ENCODE results near the gene PRR14L. TPM values are rescaled to one million over a fixed set of nuclear protein-coding genes. Genes with fewer than 3 reads are reported as not detected.
"Not testable (repeated sequence)": the region's sequence is repeated elsewhere in the genome, so short reads cannot be mapped to it uniquely, and the experiment has no call there.

The PRR14L gene
- total RNA-seq, 3 donors from 2014 or later, result 61.7 to 64.6 (median 63.5) TPM

DNA sequence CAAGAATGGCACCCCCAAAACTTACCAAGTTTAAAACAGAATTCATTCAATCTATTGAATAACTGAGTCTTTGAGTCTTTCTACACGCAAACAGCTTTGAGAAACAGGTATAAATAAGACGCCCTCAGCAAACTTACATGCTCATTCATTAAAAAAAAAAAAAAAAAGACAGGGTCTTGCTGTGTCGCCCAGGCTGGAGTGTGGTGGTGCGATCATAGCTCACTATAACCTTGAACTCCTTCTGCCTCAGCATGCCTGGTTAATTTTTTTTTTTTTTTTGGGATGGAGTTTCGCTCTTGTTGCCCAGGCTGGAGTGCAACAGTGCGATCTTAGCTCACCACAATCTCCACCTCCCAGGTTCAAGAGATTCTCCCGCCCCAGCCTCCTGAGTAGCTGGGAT is 6.1 kb downstream of the PRR14L start:
- intact Hi-C loops (cut with DNase I, micrococcal nuclease), result no loop called here
- no peak for ATAC-seq
- TF ChIP-seq CTCF (IDR thresholded peaks at IDR 0.05), result no peak
- DNase-seq, result no peak
- H3K36me3 ChIP-seq (ENCODE audit: low read depth), result no peaks in the 10 kb centered on the region
- no peaks in the 10 kb centered on the region for H3K9me3 ChIP-seq
- no peak overlapping the region for H3K4me3 ChIP-seq
- peaks cover 8% of the 10 kb centered on the region for H3K4me1 ChIP-seq (ENCODE audit: low read depth)

DNA sequence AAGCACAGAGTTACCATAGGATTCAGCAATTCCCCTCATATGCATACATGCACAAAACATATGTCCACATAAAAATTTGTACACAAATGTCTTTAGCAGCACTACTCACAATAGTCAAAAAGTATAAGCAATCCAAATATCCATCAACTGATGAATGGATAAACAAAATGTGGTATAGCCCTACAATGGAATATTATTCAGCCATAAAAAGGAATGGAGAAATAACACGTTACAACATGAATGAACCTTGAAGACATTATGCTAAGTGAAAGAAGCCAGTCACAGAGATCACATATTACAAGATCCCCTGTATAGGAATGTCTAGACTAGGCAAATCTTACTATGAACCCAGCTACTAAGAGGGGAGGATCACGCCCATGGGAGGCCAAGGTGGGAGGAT is 7.2 kb downstream of the PRR14L start:
- Histone ChIP-seq H3K36me3 (ENCODE audit: low read depth) (no peaks in the 10 kb centered on the region), H3K4me1 (ENCODE audit: low read depth) (no peaks in the 10 kb centered on the region), H3K4me3 (no peak overlapping the region), H3K9me3 (no peaks in the 10 kb centered on the region)
- ATAC-seq, result no peak
- intact Hi-C loops (cut with DNase I, micrococcal nuclease), result no loop called here
- no peak for DNase-seq
- no peak for TF ChIP-seq CTCF (IDR thresholded peaks at IDR 0.05)

GRCh38 chr22:31742115-31742514 is 7.8 kb downstream of the PRR14L start:
- intact Hi-C loops (cut with DNase I, micrococcal nuclease), result no loop called here
- ATAC-seq, result no peak
- H3K36me3 ChIP-seq (ENCODE audit: low read depth), result no peaks in the 10 kb centered on the region
- no peaks in the 10 kb centered on the region for H3K9me3 ChIP-seq
- no peaks in the 10 kb centered on the region for H3K4me1 ChIP-seq (ENCODE audit: low read depth)
- DNase-seq, result no peak
- no peak for TF ChIP-seq CTCF (IDR thresholded peaks at IDR 0.05)
- H3K4me3 ChIP-seq, result no peak overlapping the region

- intact Hi-C loops (cut with DNase I, micrococcal nuclease); H3K4me1 ChIP-seq (ENCODE audit: low read depth); H3K36me3 ChIP-seq (ENCODE audit: low read depth); DNase-seq; ATAC-seq; H3K4me3 ChIP-seq; H3K9me3 ChIP-seq: not testable (repeated sequence)
Measured at GRCh38 chr22:31740314-31740713, 9.6 kb downstream of the PRR14L start.

GRCh38 chr22:31739795-31740201 is 10.1 kb downstream of the PRR14L start:
- DNase-seq (no peak), ATAC-seq (no peak)
- Histone ChIP-seq H3K4me3 (no peak overlapping the region), H3K36me3 (ENCODE audit: low read depth) (no peaks in the 10 kb centered on the region), H3K4me1 (ENCODE audit: low read depth) (no peaks in the 10 kb centered on the region), H3K9me3 (no peaks in the 10 kb centered on the region)
- intact Hi-C loops (cut with DNase I, micrococcal nuclease), result no loop called here
- TF ChIP-seq CTCF (IDR thresholded peaks at IDR 0.05), result no peak

DNA sequence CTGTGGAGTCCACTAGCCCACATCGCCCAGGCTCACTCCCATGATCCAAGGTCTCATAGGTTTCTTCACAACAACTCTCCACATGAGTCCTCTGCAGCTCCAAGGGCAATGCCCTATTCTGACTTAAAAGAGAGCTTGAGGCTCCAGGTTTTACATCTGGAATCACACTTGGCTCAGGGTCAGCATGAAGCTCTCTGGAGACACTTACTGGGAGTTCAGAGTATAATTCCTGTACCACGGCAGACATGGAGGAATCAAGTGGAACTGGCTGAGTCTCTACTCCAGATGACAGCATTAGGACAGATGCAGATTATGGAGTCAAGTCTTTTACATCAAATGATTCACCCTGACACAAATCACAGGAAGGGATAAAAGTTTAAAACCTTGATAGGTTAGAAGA is 11.4 kb downstream of the PRR14L start:
- Histone ChIP-seq H3K4me3 (no peak overlapping the region), H3K4me1 (ENCODE audit: low read depth) (no peaks in the 10 kb centered on the region), H3K36me3 (ENCODE audit: low read depth) (no peaks in the 10 kb centered on the region), H3K9me3 (no peaks in the 10 kb centered on the region)
- intact Hi-C loops (cut with DNase I, micrococcal nuclease), result no loop called here
- ATAC-seq, result no peak
- no peak for DNase-seq
- TF ChIP-seq CTCF (IDR thresholded peaks at IDR 0.05), result no peak
